ENCODE measurements around the gene HPRT1. TPM values are rescaled to one million over a fixed set of nuclear protein-coding genes. Genes with fewer than 3 reads are reported as not detected.

Gene HPRT1
- polyA plus RNA-seq, 1 donor (not counting 4 experiments of a cell fraction or from before 2014, with no cell fraction given): 48.1 TPM

DNA sequence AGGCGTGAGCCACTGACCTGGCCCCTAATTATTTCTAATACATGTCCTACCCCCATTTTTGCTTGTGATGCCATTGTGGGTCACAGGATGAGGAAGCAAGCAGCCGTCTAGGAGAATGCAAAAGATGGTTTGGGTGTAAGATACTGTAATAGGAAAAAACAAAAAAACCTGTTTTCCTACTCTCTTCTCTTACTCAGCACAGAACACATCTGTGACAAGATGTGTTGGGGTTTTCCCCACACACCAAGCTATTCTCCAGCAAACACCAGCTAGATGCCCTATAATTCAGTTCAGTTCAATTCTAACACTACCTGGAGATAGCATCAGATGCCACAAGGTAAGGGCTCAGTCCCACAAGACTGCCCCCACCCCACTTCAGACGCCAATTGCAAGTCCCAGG lies 15.3 kb upstream of the HPRT1 start:
- Histone ChIP-seq H3K4me2 (ENCODE audit: control insufficient read depth, extremely low read depth, insufficient read depth, low read depth, low read length) (no peak overlapping the region), H3K9ac (ENCODE audit: control insufficient read depth, extremely low read depth, insufficient read depth, low read length) (no peak overlapping the region), H3K9me1 (ENCODE audit: control insufficient read depth, extremely low read depth, insufficient read depth, low read length) (no peaks in the 10 kb centered on the region), H3K9me3 (ENCODE audit: control insufficient read depth, low read depth, low read length) (no peaks in the 10 kb centered on the region), H3K4me3 (ENCODE audit: control insufficient read depth in 2 of 3, extremely low read depth in 1 of 3, insufficient read depth in 2 of 3, low read depth in 1 of 3, low read length in 3 of 3) (no peak overlapping the region), H3K27me3 (ENCODE audit: control insufficient read depth, extremely low read depth, insufficient read depth, low read length) (no peaks in the 10 kb centered on the region), H3K27ac (ENCODE audit: control insufficient read depth, insufficient read depth, low read length) (no peak overlapping the region), H3K79me2 (ENCODE audit: control insufficient read depth, insufficient read depth, low read length) (no peaks in the 10 kb centered on the region), H4K20me1 (ENCODE audit: control insufficient read depth, extremely low read depth, insufficient read depth, low read length) (no peaks in the 10 kb centered on the region), H3K4me1 (ENCODE audit: control insufficient read depth, extremely low read depth, insufficient read depth, low read length) (no peaks in the 10 kb centered on the region), H2AFZ (ENCODE audit: control insufficient read depth, low read length) (no peak overlapping the region), H3K36me3 (ENCODE audit: control insufficient read depth in 2 of 2, extremely low read depth in 1 of 2, insufficient read depth in 2 of 2, low read length in 2 of 2) (no peaks in the 10 kb centered on the region)
- DNase-seq (ENCODE audit: low read depth, low spot score) (no peak), FAIRE-seq (no peak)
- dilution Hi-C loops (cut with MboI; ENCODE audit: extremely low pct_ligation_motif_present, low sequenced_read_pairs): no loop called here
- TF ChIP-seq, protein P1, sequence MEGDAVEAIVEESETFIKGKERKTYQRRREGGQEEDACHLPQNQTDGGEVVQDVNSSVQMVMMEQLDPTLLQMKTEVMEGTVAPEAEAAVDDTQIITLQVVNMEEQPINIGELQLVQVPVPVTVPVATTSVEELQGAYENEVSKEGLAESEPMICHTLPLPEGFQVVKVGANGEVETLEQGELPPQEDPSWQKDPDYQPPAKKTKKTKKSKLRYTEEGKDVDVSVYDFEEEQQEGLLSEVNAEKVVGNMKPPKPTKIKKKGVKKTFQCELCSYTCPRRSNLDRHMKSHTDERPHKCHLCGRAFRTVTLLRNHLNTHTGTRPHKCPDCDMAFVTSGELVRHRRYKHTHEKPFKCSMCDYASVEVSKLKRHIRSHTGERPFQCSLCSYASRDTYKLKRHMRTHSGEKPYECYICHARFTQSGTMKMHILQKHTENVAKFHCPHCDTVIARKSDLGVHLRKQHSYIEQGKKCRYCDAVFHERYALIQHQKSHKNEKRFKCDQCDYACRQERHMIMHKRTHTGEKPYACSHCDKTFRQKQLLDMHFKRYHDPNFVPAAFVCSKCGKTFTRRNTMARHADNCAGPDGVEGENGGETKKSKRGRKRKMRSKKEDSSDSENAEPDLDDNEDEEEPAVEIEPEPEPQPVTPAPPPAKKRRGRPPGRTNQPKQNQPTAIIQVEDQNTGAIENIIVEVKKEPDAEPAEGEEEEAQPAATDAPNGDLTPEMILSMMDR (optimal IDR thresholded peaks at IDR 0.05 in 1 of 3, IDR thresholded peaks at IDR 0.05 in 1 of 3, conservative IDR thresholded peaks at IDR 0.05 in 1 of 3; ENCODE audit: extremely low read depth in 1 of 3, insufficient read depth in 2 of 3, low read length in 3 of 3): no peak
- TF ChIP-seq EZH2 (IDR thresholded peaks at IDR 0.05; ENCODE audit: low read length): no peak

DNA sequence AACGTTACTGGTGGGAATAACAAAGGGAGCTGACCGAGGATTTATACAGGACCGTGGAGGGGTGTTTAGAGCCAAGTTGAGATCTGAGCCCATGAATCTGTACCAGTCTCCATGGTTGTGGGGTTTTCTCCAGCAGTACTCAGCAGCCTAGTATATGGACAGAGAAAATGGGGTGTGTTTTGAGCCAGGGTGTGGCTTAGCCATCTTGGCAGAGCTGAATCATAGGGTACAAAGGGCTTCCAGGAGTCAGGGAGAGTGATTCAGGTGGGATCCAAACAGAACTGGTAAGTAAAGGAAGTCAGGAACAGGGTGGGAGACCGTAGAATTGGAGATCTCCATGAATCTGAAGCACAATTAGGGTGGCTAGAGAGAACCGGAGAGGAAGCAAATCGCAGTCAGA lies 7.4 kb upstream of the HPRT1 start:
- Histone ChIP-seq H3K4me1 (ENCODE audit: control insufficient read depth, extremely low read depth, insufficient read depth, low read length) (peaks cover 3% of the 10 kb centered on the region), H3K4me3 (ENCODE audit: control insufficient read depth in 2 of 3, extremely low read depth in 1 of 3, insufficient read depth in 2 of 3, low read depth in 1 of 3, low read length in 3 of 3) (no peak overlapping the region), H3K36me3 (ENCODE audit: control insufficient read depth in 2 of 2, extremely low read depth in 1 of 2, insufficient read depth in 2 of 2, low read length in 2 of 2) (no peaks in the 10 kb centered on the region), H3K9me1 (ENCODE audit: control insufficient read depth, extremely low read depth, insufficient read depth, low read length) (no peaks in the 10 kb centered on the region), H3K9ac (ENCODE audit: control insufficient read depth, extremely low read depth, insufficient read depth, low read length) (no peak overlapping the region), H3K27ac (ENCODE audit: control insufficient read depth, insufficient read depth, low read length) (no peak overlapping the region), H3K4me2 (ENCODE audit: control insufficient read depth, extremely low read depth, insufficient read depth, low read depth, low read length) (no peak overlapping the region), H4K20me1 (ENCODE audit: control insufficient read depth, extremely low read depth, insufficient read depth, low read length) (no peaks in the 10 kb centered on the region), H3K79me2 (ENCODE audit: control insufficient read depth, insufficient read depth, low read length) (no peaks in the 10 kb centered on the region), H3K9me3 (ENCODE audit: control insufficient read depth, low read depth, low read length) (no peaks in the 10 kb centered on the region), H2AFZ (ENCODE audit: control insufficient read depth, low read length) (no peak overlapping the region), H3K27me3 (ENCODE audit: control insufficient read depth, extremely low read depth, insufficient read depth, low read length) (no peaks in the 10 kb centered on the region)
- FAIRE-seq (no peak), DNase-seq (ENCODE audit: low read depth, low spot score) (no peak)
- dilution Hi-C loops (cut with MboI; ENCODE audit: extremely low pct_ligation_motif_present, low sequenced_read_pairs): no loop called here
- no peak for TF ChIP-seq EZH2 (IDR thresholded peaks at IDR 0.05; ENCODE audit: low read length)
- TF ChIP-seq, protein P1 (optimal IDR thresholded peaks at IDR 0.05 in 1 of 3, IDR thresholded peaks at IDR 0.05 in 1 of 3, conservative IDR thresholded peaks at IDR 0.05 in 1 of 3; ENCODE audit: extremely low read depth in 1 of 3, insufficient read depth in 2 of 3, low read length in 3 of 3): no peak
